NCI-H1048 (cell line): ENCODE measurements around the gene CBLL1.

ENCODE experiments used
- DNase-seq: peaks from one replicate; lab custom pipeline; 2025; lab: John Stamatoyannopoulos, UW

CBLL1 gene

DNA sequence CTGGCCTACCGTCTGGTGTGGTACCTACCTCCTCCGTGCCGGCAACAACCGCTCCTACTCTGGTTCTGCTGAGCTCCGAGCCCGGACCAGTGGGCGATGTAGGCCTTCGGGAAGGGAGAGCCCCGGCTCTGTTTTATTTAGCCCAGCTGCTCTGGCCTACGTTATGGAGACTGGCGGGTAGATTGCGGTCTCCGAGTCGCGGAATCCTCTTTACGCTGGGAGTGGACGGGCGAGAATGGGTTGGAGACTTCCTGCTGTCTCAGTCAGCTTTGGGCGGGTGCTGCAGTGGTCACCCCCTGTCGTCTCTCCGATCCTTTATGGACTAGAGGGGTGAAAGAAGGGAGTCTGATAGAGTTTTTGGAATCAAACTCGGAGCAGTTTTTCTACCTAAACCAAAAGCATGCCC lies 406 bp downstream of the CBLL1 start:
- DNase-seq: no peak

GRCh38 chr7:107746006-107746405 lies 2.1 kb downstream of the CBLL1 start:
- DNase-seq: no peak

GRCh38 chr7:107751113-107751512 lies 7.2 kb downstream of the CBLL1 start:
- no peak for DNase-seq

DNA sequence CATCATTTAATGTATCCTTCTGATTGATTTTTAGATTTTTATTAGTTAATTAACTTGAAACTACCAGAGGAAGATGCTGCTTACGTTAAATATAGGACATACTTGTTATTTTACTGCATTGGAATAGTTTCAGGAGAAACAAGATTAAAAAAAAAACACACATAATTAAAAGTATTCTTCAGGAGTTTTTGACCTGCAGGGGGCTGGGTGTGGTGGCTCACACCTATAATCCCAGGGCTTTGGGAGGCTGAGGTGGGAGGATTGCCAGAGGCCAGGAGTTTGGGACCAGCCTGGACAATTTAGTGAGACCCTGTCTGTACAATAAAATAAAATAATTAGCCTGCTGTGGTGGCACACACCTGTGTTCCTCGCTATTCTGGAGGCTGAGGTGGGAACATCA lies 10.7 kb downstream of the CBLL1 start:
- DNase-seq: no peak

GRCh38 chr7:107758667-107759066 lies 14.7 kb downstream of the CBLL1 start:
- DNase-seq: no peak

DNA sequence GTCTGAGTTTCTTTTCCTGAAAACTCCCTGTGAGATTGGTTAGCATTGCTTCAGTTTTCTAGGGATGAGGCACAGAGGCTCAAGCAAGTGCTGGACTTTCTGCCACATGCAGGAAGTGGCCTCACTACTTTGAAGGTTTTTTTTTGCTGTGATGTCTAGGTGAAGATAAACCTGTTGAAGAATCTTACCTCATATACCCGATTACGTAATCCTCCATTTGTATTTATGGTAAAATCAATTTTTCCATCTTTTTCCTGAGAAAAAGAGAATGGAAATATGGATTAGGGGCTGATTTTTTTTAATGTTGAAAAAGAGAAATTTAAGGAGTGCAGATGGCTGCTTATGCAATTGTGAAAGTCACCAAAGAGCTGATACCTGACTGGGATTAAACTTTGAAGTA lies 23.4 kb downstream of the CBLL1 start:
- DNase-seq: no peak

DNA sequence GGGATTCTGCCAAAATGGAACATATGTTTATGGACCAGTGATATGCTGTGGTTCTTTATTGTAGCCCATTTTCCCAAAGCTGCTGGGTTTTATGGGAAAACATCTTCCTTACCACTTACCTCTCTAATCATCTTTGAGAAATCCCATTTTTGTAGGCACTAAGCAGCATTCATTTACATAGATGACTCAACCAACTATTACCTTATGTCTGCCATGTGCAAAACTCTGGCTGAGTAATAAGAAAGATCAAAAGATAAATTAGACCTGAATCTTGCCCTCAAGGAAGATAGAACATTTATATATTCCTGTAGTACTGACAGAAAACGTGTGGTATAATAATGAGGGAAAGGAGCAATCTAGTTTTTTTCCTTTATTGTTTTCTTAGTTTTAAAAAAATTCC lies 24.3 kb downstream of the CBLL1 start:
- DNase-seq: no peak

DNA sequence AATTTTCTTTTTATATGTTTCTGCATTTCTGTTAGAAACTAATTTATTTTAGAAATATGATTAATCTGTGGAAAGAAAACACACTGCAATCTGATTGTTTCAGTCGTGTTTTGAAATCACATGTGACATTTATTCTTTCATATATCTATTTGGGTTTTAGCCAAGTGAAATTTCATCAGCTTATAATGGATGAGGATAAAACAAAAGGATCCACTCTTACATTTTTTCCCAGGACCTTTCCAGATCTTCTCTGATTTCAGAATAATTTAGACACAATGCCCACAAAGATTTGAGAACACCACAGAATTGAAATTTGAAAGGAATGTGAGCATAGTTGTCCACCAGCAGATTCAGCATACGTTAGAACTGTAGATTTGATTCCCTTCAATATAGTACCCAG lies 29.1 kb downstream of the CBLL1 start:
- no peak for DNase-seq

GRCh38 chr7:107777702-107778101 lies 33.8 kb downstream of the CBLL1 start:
- DNase-seq: no peak

DNA sequence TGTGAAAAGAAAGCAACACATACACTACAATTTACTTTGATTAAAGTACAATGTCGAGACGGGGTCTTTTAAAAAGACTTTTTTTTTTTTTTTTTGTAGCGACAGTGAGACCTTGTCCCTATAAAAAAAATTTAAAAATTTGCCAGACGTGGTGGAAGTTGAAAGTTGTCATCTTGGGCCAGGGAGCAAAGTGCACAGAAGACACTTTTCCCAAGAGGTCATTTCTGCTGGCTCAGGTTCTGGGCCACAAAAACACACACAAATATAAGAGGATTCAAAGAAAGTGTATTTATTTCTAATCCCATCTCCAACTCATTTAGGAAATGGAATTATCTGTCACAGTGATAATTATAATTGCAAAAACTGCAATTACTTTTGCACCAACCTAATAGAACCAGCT lies 34.3 kb downstream of the CBLL1 start:
- DNase-seq: no peak

GRCh38 chr7:107779647-107780099 lies 35.7 kb downstream of the CBLL1 start:
- no peak for DNase-seq

- no peak for DNase-seq
Measured at GRCh38 chr7:107782374-107782773, 38.4 kb downstream of the CBLL1 start.

- DNase-seq: no peak
Measured at GRCh38 chr7:107783648-107784047, 39.7 kb downstream of the CBLL1 start.

DNA sequence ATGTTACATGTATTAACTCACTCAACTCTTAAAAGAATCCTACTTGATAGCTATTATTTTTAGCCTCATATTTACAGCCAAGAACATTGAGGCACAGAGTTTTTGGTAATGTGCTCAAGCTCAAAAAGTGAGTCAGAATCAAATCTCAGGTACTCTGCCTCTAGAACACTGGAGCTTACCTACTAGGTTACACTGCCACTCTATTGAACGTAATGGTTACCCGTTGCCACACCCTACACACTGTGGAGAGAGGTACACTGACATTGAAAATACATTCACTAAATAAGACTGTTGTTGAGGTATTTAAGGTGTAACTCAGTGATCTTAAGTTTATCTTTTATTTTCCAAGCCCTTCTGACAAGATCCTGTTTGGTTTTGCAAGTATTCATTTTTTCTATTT lies 41.2 kb downstream of the CBLL1 start:
- DNase-seq: no peak

- DNase-seq: no peak
Measured at GRCh38 chr7:107785926-107786325, 42.0 kb downstream of the CBLL1 start.

DNA sequence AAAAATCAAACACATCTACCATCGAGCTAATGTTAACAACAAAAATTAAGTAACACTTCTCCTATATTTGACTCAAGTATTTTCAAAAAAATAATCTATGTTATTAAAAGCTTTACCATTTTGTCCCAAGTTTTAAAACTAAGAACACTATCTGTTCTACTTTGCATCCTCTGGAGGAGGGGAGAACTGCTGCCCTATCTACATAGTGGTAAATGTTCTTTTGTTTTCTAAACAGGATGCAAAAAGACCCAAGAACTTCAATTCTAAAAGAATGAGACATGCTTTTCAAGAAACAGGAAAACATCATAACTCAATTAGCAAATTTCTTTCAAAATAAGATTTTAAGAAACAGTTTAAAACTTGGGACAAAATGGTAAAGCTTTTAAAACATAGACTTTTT lies 44.3 kb downstream of the CBLL1 start:
- DNase-seq: no peak

- no peak for DNase-seq
Measured at GRCh38 chr7:107788662-107789061, 44.7 kb downstream of the CBLL1 start.

DNA sequence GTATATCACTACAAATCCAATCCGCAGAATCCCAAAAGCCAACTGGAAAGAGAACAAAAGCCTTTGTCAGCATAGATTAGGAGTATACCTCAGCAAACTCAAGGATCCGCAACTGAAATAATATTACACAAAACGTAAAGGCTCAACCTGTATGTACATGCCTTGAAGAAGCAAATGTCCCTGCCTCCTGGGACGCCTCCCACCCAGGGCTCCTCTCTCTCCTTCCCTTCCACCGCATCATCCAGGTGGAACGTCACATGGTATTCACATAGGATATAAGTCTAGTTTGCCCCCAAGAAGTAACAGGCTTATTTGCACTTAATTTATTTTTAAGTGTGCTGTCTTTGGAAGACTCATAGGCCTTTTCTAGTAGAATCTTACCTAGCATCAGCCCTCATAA lies 45.7 kb downstream of the CBLL1 start:
- no peak for DNase-seq

DNA sequence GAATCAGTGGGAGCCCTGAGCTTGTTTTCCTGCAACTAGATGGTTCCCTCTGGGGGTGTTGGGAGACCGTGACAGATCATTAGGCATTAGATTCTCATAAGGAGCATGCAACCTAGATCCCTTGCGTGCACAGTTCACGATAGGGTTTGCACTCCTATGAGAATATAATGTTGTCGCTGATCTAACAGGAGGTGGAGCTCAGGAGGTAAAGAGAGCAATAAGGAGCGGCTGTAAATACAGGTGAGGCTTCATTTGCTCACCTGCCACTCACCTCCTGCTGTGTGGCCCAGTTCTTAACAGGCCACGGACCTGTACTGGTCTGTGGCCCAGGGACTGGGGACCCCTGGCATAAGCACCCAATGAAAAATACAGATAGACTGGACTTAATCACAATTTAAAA lies 48.4 kb downstream of the CBLL1 start:
- DNase-seq: no peak

DNA sequence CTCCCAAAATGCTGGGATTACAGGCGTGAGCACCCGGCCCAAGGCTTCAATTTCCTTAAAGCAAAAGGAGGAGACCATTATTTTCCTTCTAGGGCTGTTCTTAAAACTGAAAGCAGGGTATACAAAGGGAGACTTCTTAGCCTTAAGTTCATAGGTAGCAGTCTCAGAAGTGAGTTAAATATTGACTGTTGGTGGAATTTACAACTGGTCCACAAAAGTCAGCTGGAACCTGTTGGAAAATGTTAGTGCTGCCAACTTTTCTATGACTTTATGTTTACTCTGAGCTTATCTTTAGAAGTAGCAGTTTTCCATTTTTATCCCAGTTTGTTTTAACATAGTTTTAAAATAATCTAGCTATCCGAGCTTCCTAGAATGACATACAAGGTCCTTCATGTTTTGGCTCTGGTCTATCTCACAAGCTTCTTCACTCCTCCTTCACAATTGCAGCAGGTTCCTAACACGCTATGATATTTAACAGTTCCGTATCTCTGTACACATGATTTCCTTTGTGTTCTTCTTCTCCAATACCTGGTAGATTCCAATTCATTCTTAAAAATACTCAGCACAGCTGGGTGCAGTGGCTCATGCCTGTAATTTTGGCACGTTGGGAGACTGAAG lies 55.8 kb downstream of the CBLL1 start:
- DNase-seq: no peak

- no peak for DNase-seq
Measured at GRCh38 chr7:107803009-107803610, 59.2 kb downstream of the CBLL1 start, which contains the start of gene SLC26A3. TSS of gene SLC26A3 (minus strand) at chr7:107803223. CDS start at chr7:107794509, 8,714 bp downstream.

GRCh38 chr7:107809179-107809578 lies 65.2 kb downstream of the CBLL1 start:
- DNase-seq: no peak

DNA sequence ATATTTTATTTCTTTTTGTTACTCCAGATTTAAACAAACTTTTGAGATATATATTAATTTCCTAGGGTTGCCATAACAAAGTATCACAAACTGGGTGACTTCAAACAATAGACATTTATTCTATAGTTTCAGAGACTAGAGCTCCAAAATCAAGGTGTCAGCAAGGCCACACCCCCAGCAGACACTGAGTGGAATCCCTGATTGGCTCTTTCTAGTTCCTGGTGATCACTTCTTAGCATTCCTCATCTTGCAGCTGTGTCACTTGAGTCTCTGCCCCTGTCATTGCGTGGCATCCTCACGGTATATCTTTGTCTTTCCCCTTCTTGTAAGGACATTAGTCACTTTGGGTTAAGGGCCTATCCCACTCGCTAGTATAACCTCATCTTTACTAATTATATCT lies 66.7 kb downstream of the CBLL1 start:
- no peak for DNase-seq
